MG63 (cell line): Measurements from ENCODE around the gene ABLIM1. TPM values are rescaled to one million over a fixed set of nuclear protein-coding genes. Genes with fewer than 3 reads are reported as not detected.

Experiments
- DNase-seq: peaks from one replicate; pipeline ENCODE4 v3.0.0-alpha.2; 2020
- H3K27me3 ChIP-seq: fragments of 250-450 bp; sonication (Bioruptor Pico); 2 replicates; pipeline ENCODE4 v1.5.1; 2020; ENCODE audit warnings: mild to moderate bottlenecking, moderate library complexity
- H3K36me3 ChIP-seq: fragments of 250-450 bp; sonication (Bioruptor Pico); 2 replicates; pipeline ENCODE4 v1.5.1; 2020; ENCODE audit warnings: mild to moderate bottlenecking, moderate library complexity
- H3K4me3 ChIP-seq: fragments of 250-450 bp; sonication (Bioruptor Pico); 2 replicates; pipeline ENCODE4 v1.5.1; 2020; ENCODE audit warnings: mild to moderate bottlenecking, moderate library complexity
- H3K9me3 ChIP-seq: fragments of 250-450 bp; sonication (Bioruptor Pico); 2 replicates; pipeline ENCODE4 v1.5.1; 2020; ENCODE audit warnings: mild to moderate bottlenecking, moderate library complexity
- total RNA-seq: library from RNA; depleted of rRNA; stranded (reverse); fragments of >200 nt; shearing (Covaris generic); gene quantifications from 2 replicates; pipeline ENCODE4 v1.2.3, GENCODE V29; 2014; ENCODE audit warnings: low replicate concordance

Gene ABLIM1
- total RNA-seq, 1 experiment from 2014 or later, result 19.4 TPM

DNA sequence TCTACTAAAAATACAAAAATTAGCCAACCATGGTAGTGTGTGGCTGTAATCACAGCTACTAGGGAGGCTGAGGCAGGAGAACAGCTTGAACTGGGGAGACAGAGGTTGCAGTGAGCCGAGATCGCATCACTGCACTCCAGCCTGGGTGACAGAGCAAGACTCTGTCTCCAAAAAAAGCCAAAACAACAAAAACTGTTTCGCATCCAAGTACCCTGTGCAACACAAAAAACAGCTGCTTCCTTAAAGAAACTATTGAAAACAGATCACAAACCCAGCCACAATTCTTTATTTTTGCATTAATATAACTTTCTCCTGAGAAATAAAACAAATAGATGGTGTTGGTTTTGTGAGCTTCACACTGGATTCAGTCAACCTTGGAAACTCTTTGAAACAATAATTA, 141.7 kb downstream of the ABLIM1 start:
- Histone ChIP-seq H3K4me3 (no peak overlapping the region), H3K36me3 (peaks cover 30% of the 10 kb centered on the region), H3K9me3 (no peaks in the 10 kb centered on the region), H3K27me3 (no peaks in the 10 kb centered on the region)
- no peak for DNase-seq

GRCh38 chr10:114515298-114515914, 142.7 kb downstream of the ABLIM1 start:
- no peaks in the 10 kb centered on the region for H3K27me3 ChIP-seq
- DNase-seq, result no peak
- H3K9me3 ChIP-seq, result no peaks in the 10 kb centered on the region
- H3K4me3 ChIP-seq, result no peak overlapping the region
- peaks cover 23% of the 10 kb centered on the region for H3K36me3 ChIP-seq

- Histone ChIP-seq H3K9me3 (no peaks in the 10 kb centered on the region), H3K36me3 (peaks cover 20% of the 10 kb centered on the region), H3K4me3 (no peak overlapping the region), H3K27me3 (no peaks in the 10 kb centered on the region)
- DNase-seq, result no peak
These were observed 144.7 kb downstream of the ABLIM1 start for GRCh38 chr10:114513381-114513792.

GRCh38 chr10:114511881-114512280, 146.2 kb downstream of the ABLIM1 start:
- Histone ChIP-seq H3K36me3 (peaks cover 15% of the 10 kb centered on the region), H3K27me3 (no peaks in the 10 kb centered on the region), H3K9me3 (no peaks in the 10 kb centered on the region), H3K4me3 (no peak overlapping the region)
- no peak for DNase-seq

GRCh38 chr10:114508376-114508775, 149.7 kb downstream of the ABLIM1 start:
- H3K36me3 ChIP-seq, result peaks cover 21% of the 10 kb centered on the region
- no peak overlapping the region for H3K4me3 ChIP-seq
- no peaks in the 10 kb centered on the region for H3K9me3 ChIP-seq
- no peak for DNase-seq
- no peaks in the 10 kb centered on the region for H3K27me3 ChIP-seq

DNA sequence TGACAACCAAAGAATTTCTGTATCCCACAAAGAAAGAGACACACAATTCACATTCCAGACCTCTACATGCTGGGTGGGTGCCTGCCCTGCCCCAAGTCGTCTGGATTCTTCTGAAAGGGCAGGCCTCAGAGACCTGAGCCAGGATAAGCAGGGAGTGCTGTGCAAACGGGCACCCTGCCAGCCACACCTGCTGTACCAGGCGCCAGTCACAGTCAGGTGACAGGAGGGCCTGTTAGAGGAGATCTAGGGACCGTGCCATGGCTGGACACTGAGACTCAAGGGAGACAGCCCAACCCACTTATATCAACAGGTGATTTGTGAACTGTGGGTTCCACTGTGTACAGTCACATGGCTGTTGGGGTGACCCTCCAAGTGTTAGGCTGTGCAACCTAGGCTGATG, 150.6 kb downstream of the ABLIM1 start:
- DNase-seq, result no peak
- no peak overlapping the region for H3K4me3 ChIP-seq
- H3K27me3 ChIP-seq, result no peaks in the 10 kb centered on the region
- H3K36me3 ChIP-seq, result peaks cover 25% of the 10 kb centered on the region
- no peaks in the 10 kb centered on the region for H3K9me3 ChIP-seq

DNA sequence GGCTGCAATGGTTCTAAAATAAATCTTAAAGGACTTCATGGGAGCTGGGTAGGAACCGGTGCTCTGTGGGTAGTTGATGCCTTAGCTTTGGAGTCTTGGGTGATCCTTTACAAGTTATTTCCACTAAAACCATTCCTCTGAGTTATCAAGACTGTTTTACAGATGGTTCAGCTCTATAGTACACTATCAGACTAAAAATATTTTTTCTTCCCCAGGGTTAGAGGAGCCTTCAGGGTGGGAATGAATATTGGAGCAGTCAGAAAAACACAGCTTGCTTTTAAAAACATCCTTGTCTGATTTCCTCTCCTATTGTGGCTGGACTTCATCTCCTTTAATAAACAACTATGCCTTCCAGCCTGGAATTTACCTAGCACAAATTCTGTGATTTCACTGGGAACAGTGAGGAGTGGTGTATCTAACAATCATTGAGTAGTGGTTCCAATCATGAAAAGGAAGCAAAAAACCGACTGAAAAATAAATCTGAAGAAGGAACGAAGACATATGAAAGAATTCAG, 151.1 kb downstream of the ABLIM1 start:
- DNase-seq, result no peak
- Histone ChIP-seq H3K9me3 (no peaks in the 10 kb centered on the region), H3K27me3 (no peaks in the 10 kb centered on the region), H3K36me3 (peaks cover 22% of the 10 kb centered on the region), H3K4me3 (no peak overlapping the region)

GRCh38 chr10:114504769-114505579, 153.1 kb downstream of the ABLIM1 start:
- no peaks in the 10 kb centered on the region for H3K27me3 ChIP-seq
- peak; percentile 89 for DNase-seq
- no peaks in the 10 kb centered on the region for H3K9me3 ChIP-seq
- peaks cover 20% of the 10 kb centered on the region for H3K36me3 ChIP-seq
- H3K4me3 ChIP-seq, result no peak overlapping the region

DNA sequence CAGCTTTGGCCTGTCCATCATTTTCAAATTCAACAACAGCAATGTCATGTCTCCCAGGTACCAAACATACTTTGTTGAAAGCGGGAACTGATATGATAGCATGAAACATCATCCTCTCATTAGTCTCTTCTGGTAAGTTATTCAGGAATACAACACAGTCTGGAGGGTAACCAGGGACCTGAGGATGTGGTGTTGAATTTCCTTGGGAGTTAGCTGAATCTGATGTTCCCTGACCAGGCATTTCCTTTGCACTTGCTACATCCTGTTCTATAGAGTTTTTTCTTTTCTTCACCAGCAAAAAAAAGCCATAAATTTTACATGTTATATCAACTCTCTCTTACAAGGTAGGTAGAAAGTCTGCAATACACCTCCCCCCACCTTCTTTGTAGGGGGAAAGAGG, 156.0 kb downstream of the ABLIM1 start:
- Histone ChIP-seq H3K9me3 (no peaks in the 10 kb centered on the region), H3K4me3 (no peak overlapping the region), H3K27me3 (no peaks in the 10 kb centered on the region)

GRCh38 chr10:114501650-114502049, 156.4 kb downstream of the ABLIM1 start:
- no peak for DNase-seq
- H3K36me3 ChIP-seq, result peaks cover 21% of the 10 kb centered on the region
- no peaks in the 10 kb centered on the region for H3K9me3 ChIP-seq
- H3K27me3 ChIP-seq, result no peaks in the 10 kb centered on the region
- no peak overlapping the region for H3K4me3 ChIP-seq

More for the DNA sequence above, 156.0 kb downstream of the ABLIM1 start:
- H3K36me3 ChIP-seq, result peaks cover 21% of the 10 kb centered on the region
- DNase-seq, result no peak

DNA sequence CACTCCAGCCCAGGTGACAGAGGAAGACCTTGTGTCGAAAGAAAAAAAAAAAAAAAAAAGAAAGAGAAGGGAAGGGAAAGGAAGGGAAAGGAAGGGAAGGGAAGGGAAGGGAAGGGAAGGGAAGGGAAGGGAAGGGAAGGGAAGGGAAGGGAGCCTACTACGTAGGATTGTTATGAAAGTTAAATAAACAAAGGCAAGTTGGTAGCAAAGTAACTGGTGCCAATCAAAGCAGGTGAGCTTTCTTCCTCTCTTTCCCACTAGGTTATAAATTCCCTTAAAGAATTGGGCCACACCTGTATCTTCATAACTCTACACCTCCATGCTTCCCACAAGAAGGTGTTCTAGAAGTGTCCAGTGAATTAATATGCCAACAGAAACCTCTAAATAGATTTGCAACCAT, 157.4 kb downstream of the ABLIM1 start:
- no peak for DNase-seq
- Histone ChIP-seq H3K9me3 (no peaks in the 10 kb centered on the region), H3K36me3 (peaks cover 21% of the 10 kb centered on the region), H3K4me3 (no peak overlapping the region), H3K27me3 (no peaks in the 10 kb centered on the region)

- Histone ChIP-seq H3K4me3 (no peak overlapping the region), H3K9me3 (no peaks in the 10 kb centered on the region), H3K27me3 (no peaks in the 10 kb centered on the region), H3K36me3 (peaks cover 25% of the 10 kb centered on the region)
- no peak for DNase-seq
These were observed 158.4 kb downstream of the ABLIM1 start for GRCh38 chr10:114499630-114500190.

DNA sequence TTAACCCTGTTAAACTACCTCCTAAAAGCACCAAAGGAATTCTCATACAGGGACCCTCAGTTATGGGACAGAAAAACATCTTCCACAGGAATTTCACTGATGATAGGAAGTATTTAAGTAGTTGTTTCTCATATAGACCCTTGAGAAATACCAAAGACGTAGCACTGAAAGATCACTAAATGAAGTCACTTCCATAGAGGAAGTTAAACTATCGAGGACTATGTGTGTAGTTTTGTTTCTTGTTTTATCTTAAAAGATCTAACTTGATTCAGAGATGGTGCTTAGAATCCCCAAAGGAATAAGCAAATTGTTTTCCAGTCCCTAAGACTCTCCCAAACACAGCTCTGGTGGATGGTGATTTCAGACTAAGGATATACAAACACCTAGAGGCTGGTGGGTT, 159.0 kb downstream of the ABLIM1 start:
- no peak overlapping the region for H3K4me3 ChIP-seq
- H3K27me3 ChIP-seq, result no peaks in the 10 kb centered on the region
- no peak for DNase-seq
- H3K9me3 ChIP-seq, result no peaks in the 10 kb centered on the region
- peaks cover 27% of the 10 kb centered on the region for H3K36me3 ChIP-seq

GRCh38 chr10:114498413-114499111, 159.5 kb downstream of the ABLIM1 start:
- no peak for DNase-seq
- Histone ChIP-seq H3K4me3 (no peak overlapping the region), H3K9me3 (no peaks in the 10 kb centered on the region), H3K36me3 (peaks cover 22% of the 10 kb centered on the region), H3K27me3 (no peaks in the 10 kb centered on the region)

- DNase-seq, result no peak
- H3K36me3 ChIP-seq, result peaks cover 18% of the 10 kb centered on the region
These were observed 162.8 kb downstream of the ABLIM1 start for GRCh38 chr10:114495303-114495702.

DNA sequence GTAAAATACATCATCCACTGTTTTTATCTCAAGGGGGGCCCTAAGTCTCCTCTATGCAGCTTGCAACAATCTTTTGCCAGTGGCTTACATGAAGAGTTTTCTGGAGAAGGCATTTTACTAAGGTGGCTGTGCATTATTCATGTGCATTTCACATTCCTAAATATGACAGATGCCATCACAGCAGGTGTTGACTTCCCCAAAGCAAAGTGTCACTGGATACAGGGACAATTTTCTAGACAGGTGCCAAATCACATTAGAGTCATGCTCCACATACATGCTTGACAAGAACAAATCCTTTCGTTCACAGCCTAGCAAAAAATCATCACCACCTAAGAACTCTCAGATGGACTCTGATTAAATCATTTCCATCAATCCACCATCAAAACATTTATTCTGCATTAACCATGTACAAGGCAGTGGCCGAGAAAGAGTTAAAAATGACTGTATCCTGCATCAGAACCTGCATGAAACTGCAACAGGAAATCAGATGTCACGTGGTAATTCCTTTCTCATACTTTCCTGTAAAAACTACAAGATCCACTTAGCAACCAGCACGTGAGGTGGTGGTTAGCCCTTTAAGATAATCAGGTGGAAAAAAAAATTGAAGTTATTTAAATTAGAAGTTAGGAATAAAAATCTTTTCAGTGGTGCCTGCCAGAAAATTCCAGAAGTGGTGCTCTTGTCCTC, 165.6 kb downstream of the ABLIM1 start:
- Histone ChIP-seq H3K27me3 (no peaks in the 10 kb centered on the region), H3K4me3 (no peak overlapping the region), H3K36me3 (peaks cover 32% of the 10 kb centered on the region), H3K9me3 (no peaks in the 10 kb centered on the region)
- no peak for DNase-seq

More at GRCh38 chr10:114495303-114495702, 162.8 kb downstream of the ABLIM1 start:
- H3K4me3 ChIP-seq, result no peak overlapping the region
- no peaks in the 10 kb centered on the region for H3K27me3 ChIP-seq
- no peaks in the 10 kb centered on the region for H3K9me3 ChIP-seq
